HuH-7 (cell line): ENCODE measurements around the gene CERS1.
A peak's percentile ranks its signal among the peaks of the same experiment; 100 is the strongest.

Experiments
- DNase-seq: peaks from one replicate; pipeline ENCODE4 v3.0.0; 2011; ENCODE audit warnings: low spot score

The CERS1 gene

GRCh38 chr19:18839465-18840287 is 56.3 kb downstream of the CERS1 start:
- DNase-seq, result peak; percentile 94

- no peak for DNase-seq
Observed at GRCh38 chr19:18834644-18834984, 61.3 kb downstream of the CERS1 start.

GRCh38 chr19:18833849-18834643 is 61.9 kb downstream of the CERS1 start:
- peak; percentile 53 for DNase-seq

GRCh38 chr19:18833141-18833476 is 62.8 kb downstream of the CERS1 start:
- no peak for DNase-seq

GRCh38 chr19:18832306-18833140 is 63.4 kb downstream of the CERS1 start:
- peak; percentile 56 for DNase-seq

GRCh38 chr19:18831524-18832305 is 64.2 kb downstream of the CERS1 start, which contains the start of gene UPF1:
TSS of gene UPF1 (plus strand) at chr19:18831959. CDS start at chr19:18832210, 251 bp downstream.
- DNase-seq, result peak; percentile 98

GRCh38 chr19:18830488-18830887 is 65.5 kb downstream of the CERS1 start:
- DNase-seq, result no peak

- DNase-seq, result no peak
Observed at GRCh38 chr19:18828786-18829185, 67.2 kb downstream of the CERS1 start.
